Mesenchymal stem cell (in vitro differentiated cells and primary cell): Measurements from ENCODE around the gene DEPDC5.
A peak's percentile ranks its signal among the peaks of the same experiment; 100 is the strongest.
"Not testable (repeated sequence)": the region's sequence is repeated elsewhere in the genome, so short reads cannot be mapped to it uniquely, and the experiment has no call there.

Experiments
- DNase-seq: peaks from one replicate; pipeline ENCODE4 v3.0.0-alpha.2; 2013
- H2AFZ ChIP-seq: one replicate; pipeline ENCODE4 v1.6.1; 2013; ENCODE audit warnings: low read depth, mild to moderate bottlenecking, control low read depth, inconsistent platforms, low read length, moderate library complexity
- H2AK5ac ChIP-seq: 2 replicates; pipeline ENCODE4 v1.6.1; 2013; ENCODE audit warnings: low read length, moderate library complexity, mild to moderate bottlenecking, inconsistent platforms; ENCODE audit not compliant: severe bottlenecking
- H2BK120ac ChIP-seq: one replicate; pipeline ENCODE4 v1.6.1; 2013; ENCODE audit warnings: low read depth, mild to moderate bottlenecking, inconsistent platforms, low read length, moderate library complexity
- H2BK12ac ChIP-seq, 2 experiments: one replicate each; pipeline ENCODE4 v1.6.1; 2013; ENCODE audit warnings: inconsistent platforms in 2 of 2, low read length in 2 of 2, mild to moderate bottlenecking in 2 of 2, moderate library complexity in 2 of 2, control low read depth in 1 of 2
- H2BK15ac ChIP-seq: one replicate; pipeline ENCODE4 v1.6.1; 2013; ENCODE audit warnings: mild to moderate bottlenecking, low read depth, inconsistent platforms; ENCODE audit not compliant: poor library complexity, severe bottlenecking
- H2BK5ac ChIP-seq: 2 replicates; pipeline ENCODE4 v1.6.1; 2013; ENCODE audit warnings: low read depth, mild to moderate bottlenecking, low read length, control low read depth, inconsistent platforms; ENCODE audit not compliant: poor library complexity, severe bottlenecking
- H3K14ac ChIP-seq, 2 experiments: one replicate each; pipeline ENCODE4 v1.6.1; 2013; ENCODE audit warnings: inconsistent platforms in 2 of 2, low read length in 2 of 2, control low read depth in 1 of 2, mild to moderate bottlenecking in 1 of 2, moderate library complexity in 1 of 2
- H3K18ac ChIP-seq, 2 experiments: one replicate each; pipeline ENCODE4 v1.6.1; 2013; ENCODE audit warnings: inconsistent platforms in 2 of 2, low read length in 2 of 2, control low read depth in 1 of 2, low read depth in 1 of 2, mild to moderate bottlenecking in 1 of 2
- H3K23ac ChIP-seq, 2 experiments: one replicate each; pipeline ENCODE4 v1.6.1; 2013; ENCODE audit warnings: inconsistent platforms in 2 of 2, low read length in 2 of 2, mild to moderate bottlenecking in 2 of 2, moderate library complexity in 2 of 2, control low read depth in 1 of 2
- H3K27ac ChIP-seq: 2 replicates; pipeline ENCODE4 v1.5.1; 2013; ENCODE audit warnings: mild to moderate bottlenecking, moderate library complexity, low read length, control low read depth, inconsistent platforms; ENCODE audit not compliant: poor library complexity, severe bottlenecking
- H3K27me3 ChIP-seq, 2 experiments: 2 replicates each; pipeline versions ENCODE4 v1.6.1 to v1.7.0; 2013; ENCODE audit warnings: low read length in 2 of 2, mild to moderate bottlenecking in 2 of 2, moderate library complexity in 2 of 2, control low read depth in 1 of 2, inconsistent platforms in 1 of 2; ENCODE audit not compliant: control insufficient read depth in 1 of 2, insufficient read depth in 1 of 2
- H3K36me3 ChIP-seq, 2 experiments: 2 replicates each; pipeline versions ENCODE4 v1.6.1 to v1.7.0; 2013; ENCODE audit warnings: low read length in 2 of 2, control low read depth in 1 of 2, inconsistent platforms in 1 of 2, low read depth in 1 of 2, mild to moderate bottlenecking in 1 of 2; ENCODE audit not compliant: insufficient read depth in 2 of 2, control insufficient read depth in 1 of 2
- H3K4ac ChIP-seq, 2 experiments: one replicate each; pipeline ENCODE4 v1.6.1; 2013; ENCODE audit warnings: inconsistent platforms in 2 of 2, low read length in 2 of 2, mild to moderate bottlenecking in 2 of 2, moderate library complexity in 2 of 2, control low read depth in 1 of 2, low read depth in 1 of 2
- H3K4me1 ChIP-seq: 2 replicates; pipeline ENCODE4 v1.6.1; 2013; ENCODE audit warnings: low read depth, low read length, control low read depth; ENCODE audit not compliant: control insufficient read depth, insufficient read depth
- H3K4me2 ChIP-seq: 2 replicates; pipeline ENCODE4 v1.6.1; 2013; ENCODE audit warnings: low read length, mild to moderate bottlenecking, inconsistent platforms; ENCODE audit not compliant: poor library complexity, severe bottlenecking
- H3K4me3 ChIP-seq, 2 experiments: 2 replicates each; pipeline versions ENCODE4 v1.5.1 to v1.7.0; 2013; ENCODE audit warnings: low read length in 2 of 2, mild to moderate bottlenecking in 2 of 2, control low read depth in 1 of 2, low read depth in 1 of 2; ENCODE audit not compliant: insufficient read depth in 1 of 2
- H3K79me1 ChIP-seq: replicated peaks from 2 replicates; pipeline ENCODE4 v1.6.1; 2013; ENCODE audit warnings: mild to moderate bottlenecking, control low read depth, low read length, inconsistent platforms; ENCODE audit not compliant: poor library complexity, severe bottlenecking
- H3K9ac ChIP-seq: 2 replicates; pipeline ENCODE4 v1.7.0; 2013; ENCODE audit warnings: mild to moderate bottlenecking, low read length, moderate library complexity
- H3K9me3 ChIP-seq: 2 replicates; pipeline ENCODE4 v1.7.0; 2013; ENCODE audit warnings: mild to moderate bottlenecking, low read length; ENCODE audit not compliant: control insufficient read depth
- H4K8ac ChIP-seq: one replicate; pipeline ENCODE4 v1.6.1; 2013; ENCODE audit warnings: inconsistent platforms, mild to moderate bottlenecking, low read length, moderate library complexity
- H4K91ac ChIP-seq: one replicate; pipeline ENCODE4 v1.6.1; 2013; ENCODE audit warnings: mild to moderate bottlenecking, low read length, inconsistent platforms
- WGBS: methylation state at CpG from one replicate; pipeline ENCODE4 v1.1.7; 2013; ENCODE audit warnings: mixed read lengths; 5-methylcytosine and 5-hydroxymethylcytosine counted together

The DEPDC5 gene

GRCh38 chr22:31754813-31755212, 994 bp downstream of the DEPDC5 start:
- Histone ChIP-seq H2BK5ac (no peak overlapping the region), H3K14ac (no peak overlapping the region), H2BK120ac (no peak overlapping the region), H4K91ac (no peak overlapping the region), H3K4me1 (peaks cover 12% of the 10 kb centered on the region), H3K4me2 (peak overlapping the region; percentile 30), H2AFZ (no peak overlapping the region), H3K23ac (no peak overlapping the region), H2AK5ac (peak overlapping the region; percentile 58), H2BK12ac (no peak overlapping the region), H3K4me3 (peak overlapping the region in 1 of 2 experiments; percentile 88), H3K18ac (no peak overlapping the region), H3K9me3 (no peaks in the 10 kb centered on the region), H2BK15ac (no peak overlapping the region), H3K79me1 (peaks cover 17% of the 10 kb centered on the region), H3K4ac (no peak overlapping the region), H4K8ac (no peak overlapping the region), H3K9ac (peak overlapping the region; percentile 94), H3K36me3 (peaks cover 3 to 14% of the 10 kb centered on the region in 2 experiments), H3K27me3 (no peaks in the 10 kb centered on the region), H3K27ac (no peak overlapping the region)
- peak; percentile 52 for DNase-seq
- 67% methylated on average over 6 of the region's 6 CpGs for WGBS

DNA sequence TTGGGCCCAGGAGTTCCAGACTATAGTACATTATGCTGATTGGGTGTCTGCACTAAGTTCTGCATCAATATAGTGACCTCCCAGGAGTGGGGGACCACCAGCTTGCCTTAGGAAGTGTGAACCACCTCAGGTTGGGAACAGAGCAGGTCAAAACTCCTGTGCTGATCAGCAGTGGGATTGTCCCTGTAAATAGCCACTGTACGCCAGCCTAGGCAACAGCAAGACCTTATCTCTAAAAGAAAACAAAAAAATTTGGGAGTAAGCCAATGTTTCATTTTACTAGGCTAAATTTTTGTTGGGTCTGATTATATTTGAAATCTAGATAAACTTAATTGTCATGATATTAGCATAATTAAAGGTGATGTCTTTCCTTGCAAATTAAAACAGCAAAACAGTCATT, 3.4 kb downstream of the DEPDC5 start:
- Histone ChIP-seq H3K4me1 (peaks cover 11% of the 10 kb centered on the region), H3K23ac (no peak overlapping the region), H2AFZ (no peak overlapping the region), H3K79me1 (peaks cover 18% of the 10 kb centered on the region), H3K9ac (no peak overlapping the region), H3K18ac (no peak overlapping the region), H2BK120ac (no peak overlapping the region), H2BK12ac (no peak overlapping the region), H2BK5ac (no peak overlapping the region), H3K27me3 (no peaks in the 10 kb centered on the region), H3K4me2 (no peak overlapping the region), H3K27ac (no peak overlapping the region), H4K91ac (no peak overlapping the region), H4K8ac (no peak overlapping the region), H3K36me3 (peaks cover 3 to 31% of the 10 kb centered on the region in 2 experiments), H3K14ac (no peak overlapping the region), H3K9me3 (no peaks in the 10 kb centered on the region), H2AK5ac (no peak overlapping the region), H2BK15ac (no peak overlapping the region), H3K4ac (no peak overlapping the region), H3K4me3 (no peak overlapping the region)
- WGBS: no CpG with 5 or more reads among the region's 1 CpG
- no peak for DNase-seq

DNA sequence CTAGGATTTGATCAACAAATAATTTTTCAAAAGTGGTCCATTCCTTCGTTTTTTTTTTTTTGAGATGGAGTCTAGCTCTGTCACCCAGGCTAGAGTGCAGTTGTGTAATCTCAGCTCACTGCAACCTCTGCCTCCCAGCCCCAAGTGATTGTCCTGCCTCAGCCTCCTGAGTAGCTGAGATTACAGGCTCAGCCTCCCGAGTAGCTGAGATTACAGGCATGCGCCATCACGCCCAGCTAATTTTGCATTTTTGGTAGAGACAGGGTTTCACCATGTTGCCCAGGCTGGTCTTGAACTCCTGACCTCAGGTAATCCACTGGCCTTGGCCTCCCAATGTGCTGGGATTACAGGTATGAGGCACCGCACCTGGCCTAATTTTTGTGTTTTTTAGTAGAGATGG, 5.0 kb downstream of the DEPDC5 start:
- H3K14ac ChIP-seq, H4K91ac ChIP-seq, H2BK5ac ChIP-seq, H2BK12ac ChIP-seq, H3K4me1 ChIP-seq, H3K4me2 ChIP-seq, H2BK120ac ChIP-seq, H3K9me3 ChIP-seq, H2BK15ac ChIP-seq, DNase-seq, H2AFZ ChIP-seq, H3K27ac ChIP-seq, H4K8ac ChIP-seq, H2AK5ac ChIP-seq, H3K18ac ChIP-seq, H3K4ac ChIP-seq, H3K9ac ChIP-seq, H3K23ac ChIP-seq, H3K4me3 ChIP-seq, H3K27me3 ChIP-seq: not testable (repeated sequence)
- Histone ChIP-seq H3K79me1 (peaks cover 18% of the 10 kb centered on the region), H3K36me3 (peaks cover 7 to 31% of the 10 kb centered on the region in 2 experiments)
- 98% methylated on average over 5 of the region's 5 CpGs for whole genome bisulfite sequencing

GRCh38 chr22:31764785-31765184, 11.0 kb downstream of the DEPDC5 start:
- Histone ChIP-seq H3K4me2 (no peak overlapping the region), H3K4ac (no peak overlapping the region), H2BK12ac (no peak overlapping the region), H2BK15ac (no peak overlapping the region), H3K4me3 (no peak overlapping the region), H3K27ac (no peak overlapping the region), H2BK5ac (no peak overlapping the region), H3K27me3 (no peaks in the 10 kb centered on the region), H2AK5ac (no peak overlapping the region), H3K36me3 (peaks cover 21 to 60% of the 10 kb centered on the region in 2 experiments), H3K9ac (no peak overlapping the region), H3K9me3 (no peaks in the 10 kb centered on the region), H4K8ac (no peak overlapping the region), H3K23ac (no peak overlapping the region), H3K18ac (no peak overlapping the region), H2BK120ac (no peak overlapping the region), H4K91ac (no peak overlapping the region), H3K79me1 (peaks cover 3% of the 10 kb centered on the region), H2AFZ (no peak overlapping the region), H3K4me1 (no peaks in the 10 kb centered on the region), H3K14ac (no peak overlapping the region)
- no peak for DNase-seq
- WGBS: 97% methylated on average over 3 of the region's 3 CpGs
